Adrenal gland (tissue), 5 donors: Measurements from ENCODE around the gene C7orf57.

Experiments used
- CTCF ChIP-seq, 6 experiments: fragments of 450-650 bp in 4 of 6; fragments of 200-600 bp in 2 of 6; sonication (generic) in 1 of 6; IDR thresholded peaks; 1 replicate in 5 of 6; 2 replicates in 1 of 6; pipeline versions ENCODE4 v1.5.1 to v1.8.0; 2016 to 2021; ENCODE audit warnings: antibody characterized with exemption in 6 of 6, mild to moderate bottlenecking in 2 of 6, moderate library complexity in 1 of 6
- POLR2A ChIP-seq, 2 donors: fragments of 450-650 bp; IDR thresholded peaks; one replicate each; pipeline ENCODE4 v1.6.1; 2017; ENCODE audit warnings: antibody characterized with exemption in 2 of 2, mild to moderate bottlenecking in 2 of 2, moderate library complexity in 1 of 2
- donor health status: DM: no; HTN: no; CAD: no.

DNA sequence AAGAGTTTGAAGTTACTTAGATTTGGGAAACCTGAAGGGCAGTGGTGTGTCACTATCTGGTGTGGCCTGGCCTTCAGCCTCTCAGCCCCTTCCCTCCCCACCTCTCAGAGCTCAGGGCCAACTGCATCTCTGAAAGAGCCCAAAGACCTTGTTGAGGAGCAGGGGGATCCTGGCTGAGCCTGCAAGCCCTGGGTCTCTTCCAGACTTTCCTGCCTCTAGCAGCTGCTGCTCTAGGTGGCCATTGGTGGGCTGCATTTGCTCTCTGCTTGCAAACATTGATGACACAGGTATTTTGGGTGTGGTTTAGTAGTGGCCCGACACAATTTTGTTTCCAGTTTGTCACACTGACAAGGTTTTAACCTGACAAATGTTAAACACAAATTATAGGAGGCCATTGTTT lies 50.6 kb downstream of the C7orf57 start:
- TF ChIP-seq CTCF (IDR thresholded peaks at IDR 0.05) (no peak), POLR2A (IDR thresholded peaks at IDR 0.05) (no peak)
